B cell (primary cell): ENCODE data around the gene SLC12A1. TPM values are rescaled to one million over a fixed set of nuclear protein-coding genes. Genes with fewer than 3 reads are reported as not detected.

Experiments
- ATAC-seq: fragments of 200-7000 bp; cut with Tn5 transposase; one replicate; pipeline ENCODE4 v1.10.0; 2021; ENCODE audit warnings: low read depth, mild to moderate bottlenecking, moderate number of reproducible peaks, moderate library complexity
- CTCF ChIA-PET: fragments of 350-600 bp; sonication (Branson Sonifier 250); formaldehyde crosslinking; loops from one replicate; lab custom pipeline; 2021; ENCODE audit warnings: antibody characterized with exemption, inconsistent platforms; lab: Charles Lee
- POLR2A ChIA-PET: fragments of 350-600 bp; sonication (Branson Sonifier 250); formaldehyde crosslinking; loops from one replicate; lab custom pipeline; 2021; ENCODE audit warnings: antibody characterized with exemption; lab: Charles Lee
- DNase-seq: peaks from one replicate; pipeline ENCODE4 v3.0.0; 2013
- H2AFZ ChIP-seq: 2 replicates; pipeline ENCODE4 v1.6.1; 2012; ENCODE audit warnings: mild to moderate bottlenecking, low read depth, low read length; ENCODE audit not compliant: insufficient read depth, poor library complexity, severe bottlenecking
- H3K27ac ChIP-seq, 2 donors: 1 replicate in 1 of 2; 2 replicates in 1 of 2; pipeline ENCODE4 v1.5.1; 2012 to 2013; ENCODE audit warnings: low read length in 2 of 2, mild to moderate bottlenecking in 2 of 2, moderate library complexity in 1 of 2
- H3K27me3 ChIP-seq, 4 experiments: fragments of 200-600 bp in 1 of 4; sonication (generic) in 1 of 4; replicated peaks in 1 of 4; 1 replicate in 2 of 4; 2 replicates in 2 of 4; pipeline versions ENCODE4 v1.6.1 to v1.7.0; 2013 to 2016; ENCODE audit warnings: low read length in 3 of 4, mild to moderate bottlenecking in 2 of 4, mixed read lengths in 1 of 4, moderate library complexity in 1 of 4; ENCODE audit not compliant: insufficient read depth in 4 of 4, control insufficient read depth in 3 of 4; ENCODE audit errors: control extremely low read depth in 1 of 4
- H3K36me3 ChIP-seq, 2 experiments: replicated peaks in 1 of 2; 1 replicate in 1 of 2; 2 replicates in 1 of 2; pipeline versions ENCODE4 v1.6.1 to v1.7.1; 2013; ENCODE audit warnings: low read length in 1 of 2; ENCODE audit not compliant: insufficient read depth in 2 of 2, control insufficient read depth in 1 of 2; ENCODE audit errors: control extremely low read depth in 1 of 2, extremely low read depth in 1 of 2
- H3K4me1 ChIP-seq, 2 donors: fragments of 200-600 bp in 1 of 2; sonication (generic) in 1 of 2; 1 replicate in 1 of 2; 2 replicates in 1 of 2; pipeline versions ENCODE4 v1.5.1 to v1.6.1; 2013 to 2017; ENCODE audit warnings: low read length in 2 of 2; ENCODE audit not compliant: control insufficient read depth in 2 of 2, insufficient read depth in 2 of 2
- H3K4me2 ChIP-seq: replicated peaks from 2 replicates; pipeline ENCODE3; 2012; ENCODE audit warnings: mild to moderate bottlenecking, low read depth, low read length; ENCODE audit not compliant: poor library complexity, severe bottlenecking
- H3K4me3 ChIP-seq, 5 experiments: fragments of 200-600 bp in 1 of 5; sonication (generic) in 1 of 5; 1 replicate in 3 of 5; 2 replicates in 2 of 5; pipeline versions ENCODE4 v1.5.1 to v1.7.0; 2011 to 2016; ENCODE audit warnings: low read length in 4 of 5, mild to moderate bottlenecking in 4 of 5, low read depth in 2 of 5, control low read depth in 1 of 5, moderate library complexity in 1 of 5; ENCODE audit not compliant: insufficient read depth in 1 of 5; ENCODE audit errors: control extremely low read depth in 1 of 5, extremely low read depth in 1 of 5
- H3K79me2 ChIP-seq: fragments of 200-600 bp; sonication (generic); one replicate; pipeline ENCODE4 v1.6.0; 2016; ENCODE audit warnings: low read length; ENCODE audit not compliant: control insufficient read depth, insufficient read depth
- H3K9ac ChIP-seq: fragments of 200-600 bp; sonication (generic); 2 replicates; pipeline ENCODE4 v1.6.1; 2017; ENCODE audit warnings: mild to moderate bottlenecking, low read length, moderate library complexity
- H3K9me3 ChIP-seq, 3 donors: one replicate each; pipeline versions ENCODE4 v1.6.1 to v1.7.1; 2013; ENCODE audit warnings: low read length in 2 of 3; ENCODE audit not compliant: control insufficient read depth in 2 of 3, insufficient read depth in 1 of 3; ENCODE audit errors: control extremely low read depth in 1 of 3
- H4K20me1 ChIP-seq: 2 replicates; pipeline ENCODE4 v1.6.0; 2012; ENCODE audit warnings: mild to moderate bottlenecking, low read length; ENCODE audit not compliant: insufficient read depth, control insufficient read depth, poor library complexity, severe bottlenecking
- H3K27ac Mint-ChIP-seq: one replicate; pipeline ENCODE4 v1.8.0; 2021; ENCODE audit warnings: mixed read lengths
- H3K27me3 Mint-ChIP-seq: one replicate; pipeline ENCODE4 v1.8.0; 2021; ENCODE audit warnings: mixed read lengths
- H3K4me1 Mint-ChIP-seq: one replicate; pipeline ENCODE4 v1.8.0; 2021; ENCODE audit warnings: mixed read lengths
- H3K4me3 Mint-ChIP-seq: one replicate; pipeline ENCODE4 v1.8.0; 2021; ENCODE audit warnings: mixed read lengths
- H3K9me3 Mint-ChIP-seq: one replicate; pipeline ENCODE4 v1.8.0; 2022; ENCODE audit warnings: mixed read lengths; ENCODE audit not compliant: insufficient read depth
- CTCF ChIP-seq: fragments of 200-600 bp; IDR thresholded peaks from one replicate; pipeline ENCODE4 v1.8.0; 2022; ENCODE audit warnings: antibody characterized with exemption, mild to moderate bottlenecking
- EZH2 ChIP-seq: IDR thresholded peaks from 2 replicates; pipeline ENCODE4 v1.6.1; 2012; ENCODE audit warnings: borderline replicate concordance, low read depth, mild to moderate bottlenecking, moderate library complexity, low read length; ENCODE audit not compliant: insufficient read depth, poor library complexity, severe bottlenecking
- WGBS: methylation state at CpG from one replicate; pipeline ENCODE4 v1.1.5; 2013; ENCODE audit warnings: missing lambda C conversion rate; ENCODE audit not compliant: insufficient coverage; 5-methylcytosine and 5-hydroxymethylcytosine counted together
- intact Hi-C: fragments of 100-400 bp; cut with micrococcal nuclease; formaldehyde crosslinking; loops from one replicate; pipeline ENCODE4 v1.10.0; 2022
- polyA plus RNA-seq: library from polyadenylated mRNA; depleted of rRNA; stranded (reverse); fragments of >200 nt; gene quantifications from 2 replicates; pipeline ENCODE4 v1.2.3, GENCODE V29; 2012
- total RNA-seq, 2 donors: library from RNA; stranded (reverse); fragments of 120-200 nt in 1 of 2; gene quantifications; 1 replicate in 1 of 2; 2 replicates in 1 of 2; pipeline versions ENCODE4 v1.2.3 to v1.2.4, GENCODE V29; 2013 to 2022

SLC12A1 gene
- total and polyA plus RNA-seq, 2 donors (not counting 1 experiment from before 2014, with no cell fraction given): not detected

GRCh38 chr15:48177383-48177765, 28.7 kb upstream of the SLC12A1 start:
- Histone ChIP-seq H4K20me1 (no peaks in the 10 kb centered on the region), H3K4me2 (peak overlapping the region; percentile 80), H3K79me2 (peaks cover 20% of the 10 kb centered on the region), H3K36me3 (no peaks in the 10 kb centered on the region), H3K4me3 (peak overlapping the region; percentile 47 to 71 (median 67)), H3K27me3 (peaks cover 0 to 5% (median 2%) of the 10 kb centered on the region in 4 experiments), H3K4me1 (peaks cover 8 to 11% of the 10 kb centered on the region in 2 donors), H3K9me3 (peaks cover 0 to 2% (median 0%) of the 10 kb centered on the region in 3 donors), H3K27ac (peak overlapping the region; percentile 21 to 81), H2AFZ (peak overlapping the region; percentile 83), H3K9ac (peak overlapping the region; percentile 79)
- intact Hi-C loops: loop anchor here (5.0 kb wide), 3 partner anchors 635 to 1445 kb away; partner anchors contain the start of genes CEP152, DTWD1, EID1 and FAM227B
- H3K27ac Mint-ChIP-seq: peak overlapping the region; percentile 92
- DNase-seq (peak; percentile 77), ATAC-seq (peak; percentile 46)
- CTCF ChIA-PET: interaction anchor here (1.6 kb wide), 1 partner anchor 21 kb away, joined by 3 read pairs; no protein-coding TSS in a partner anchor
- 0% methylated on average over 9 of the region's 10 CpGs for WGBS
- POLR2A ChIA-PET: no interaction called here
- H3K27me3 Mint-ChIP-seq: peaks cover 14% of the 10 kb centered on the region
- H3K4me3 Mint-ChIP-seq: peak overlapping the region; percentile 95
- H3K9me3 Mint-ChIP-seq: peaks cover 2% of the 10 kb centered on the region
- TF ChIP-seq CTCF: no peak
- no peak for TF ChIP-seq EZH2
- peaks cover 18% of the 10 kb centered on the region for H3K4me1 Mint-ChIP-seq
